Adrenal gland (tissue), 5 donors: Measurements from ENCODE around the gene KRT81.

Experiments
- POLR2A ChIP-seq, 2 donors: fragments of 450-650 bp; IDR thresholded peaks; one replicate each; pipeline ENCODE4 v1.6.1; 2017; ENCODE audit warnings: antibody characterized with exemption in 2 of 2, mild to moderate bottlenecking in 2 of 2, moderate library complexity in 1 of 2
- TF ChIP-seq, protein P1 (sequence below), 6 experiments: fragments of 450-650 bp in 4 of 6; fragments of 200-600 bp in 2 of 6; sonication (generic) in 1 of 6; IDR thresholded peaks; 1 replicate in 5 of 6; 2 replicates in 1 of 6; pipeline versions ENCODE4 v1.5.1 to v1.8.0; 2016 to 2021; ENCODE audit warnings: antibody characterized with exemption in 6 of 6, mild to moderate bottlenecking in 2 of 6, moderate library complexity in 1 of 6
- donor health status: DM: no; HTN: no; CAD: no.

DNA sequence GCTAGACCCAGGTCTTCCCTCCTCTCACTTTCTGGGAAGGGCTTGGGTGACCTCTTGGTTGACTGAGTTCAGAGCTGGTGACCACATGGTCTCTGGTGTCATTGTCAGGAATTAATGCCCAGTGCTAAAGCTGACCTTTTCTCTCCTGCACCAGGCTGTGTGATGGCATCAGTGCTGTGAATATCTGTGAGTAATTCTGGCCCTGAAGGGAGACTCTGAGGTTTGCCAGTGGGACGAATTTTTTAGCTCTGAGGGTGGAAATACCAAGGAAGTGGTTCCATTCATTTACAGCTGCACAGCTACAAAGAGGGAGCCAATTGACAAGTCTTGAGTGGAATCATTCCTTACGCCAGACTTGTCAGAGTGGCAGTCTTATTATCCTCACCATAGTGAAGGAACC lies 23.1 kb downstream of the KRT81 start:
- TF ChIP-seq, protein P1, sequence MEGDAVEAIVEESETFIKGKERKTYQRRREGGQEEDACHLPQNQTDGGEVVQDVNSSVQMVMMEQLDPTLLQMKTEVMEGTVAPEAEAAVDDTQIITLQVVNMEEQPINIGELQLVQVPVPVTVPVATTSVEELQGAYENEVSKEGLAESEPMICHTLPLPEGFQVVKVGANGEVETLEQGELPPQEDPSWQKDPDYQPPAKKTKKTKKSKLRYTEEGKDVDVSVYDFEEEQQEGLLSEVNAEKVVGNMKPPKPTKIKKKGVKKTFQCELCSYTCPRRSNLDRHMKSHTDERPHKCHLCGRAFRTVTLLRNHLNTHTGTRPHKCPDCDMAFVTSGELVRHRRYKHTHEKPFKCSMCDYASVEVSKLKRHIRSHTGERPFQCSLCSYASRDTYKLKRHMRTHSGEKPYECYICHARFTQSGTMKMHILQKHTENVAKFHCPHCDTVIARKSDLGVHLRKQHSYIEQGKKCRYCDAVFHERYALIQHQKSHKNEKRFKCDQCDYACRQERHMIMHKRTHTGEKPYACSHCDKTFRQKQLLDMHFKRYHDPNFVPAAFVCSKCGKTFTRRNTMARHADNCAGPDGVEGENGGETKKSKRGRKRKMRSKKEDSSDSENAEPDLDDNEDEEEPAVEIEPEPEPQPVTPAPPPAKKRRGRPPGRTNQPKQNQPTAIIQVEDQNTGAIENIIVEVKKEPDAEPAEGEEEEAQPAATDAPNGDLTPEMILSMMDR (IDR thresholded peaks at IDR 0.05): no peak
- no peak for TF ChIP-seq POLR2A (IDR thresholded peaks at IDR 0.05)
